H9 (cell line): ENCODE data around the gene SORCS2. TPM values are rescaled to one million over a fixed set of nuclear protein-coding genes. Genes with fewer than 3 reads are reported as not detected.

Experiments used
- DNase-seq: peaks from one replicate; pipeline ENCODE4 v3.0.0-alpha.2; 2017
- H2AFZ ChIP-seq: one replicate; pipeline ENCODE4 v1.6.1; 2013; ENCODE audit warnings: mild to moderate bottlenecking, low read length, control low read depth, moderate library complexity
- H2AK5ac ChIP-seq: 2 replicates; pipeline ENCODE4 v1.6.1; 2013; ENCODE audit warnings: low read length, control low read depth, mixed read lengths; ENCODE audit not compliant: insufficient read length
- H2BK120ac ChIP-seq: one replicate; pipeline ENCODE4 v1.6.1; 2013; ENCODE audit warnings: low read depth, mild to moderate bottlenecking, low read length, control low read depth, inconsistent platforms; ENCODE audit not compliant: poor library complexity, severe bottlenecking
- H2BK12ac ChIP-seq: 2 replicates; pipeline ENCODE4 v1.6.1; 2013; ENCODE audit warnings: low read length, control low read depth, mixed read lengths, low read depth; ENCODE audit not compliant: insufficient read length
- H2BK15ac ChIP-seq: 2 replicates; pipeline ENCODE4 v1.6.1; 2013; ENCODE audit warnings: low read depth, low read length, control low read depth
- H2BK20ac ChIP-seq: one replicate; pipeline ENCODE4 v1.6.1; 2013; ENCODE audit warnings: low read depth, mild to moderate bottlenecking, low read length, control low read depth, inconsistent platforms; ENCODE audit not compliant: poor library complexity, severe bottlenecking
- H2BK5ac ChIP-seq: 2 replicates; pipeline ENCODE4 v1.6.1; 2013; ENCODE audit warnings: low read length, control low read depth, mixed read lengths; ENCODE audit not compliant: insufficient read length
- H3K14ac ChIP-seq: 2 replicates; pipeline ENCODE4 v1.6.1; 2013; ENCODE audit warnings: low read length, control low read depth; ENCODE audit not compliant: insufficient read depth
- H3K18ac ChIP-seq: 2 replicates; pipeline ENCODE4 v1.6.1; 2013; ENCODE audit warnings: low read depth, mild to moderate bottlenecking, mixed read lengths, low read length, control low read depth; ENCODE audit not compliant: insufficient read length
- H3K23ac ChIP-seq: 2 replicates; pipeline ENCODE4 v1.6.1; 2013; ENCODE audit warnings: low read length, control low read depth, mixed read lengths, low read depth; ENCODE audit not compliant: insufficient read length
- H3K23me2 ChIP-seq: 2 replicates; pipeline ENCODE4 v1.6.1; 2013; ENCODE audit warnings: low read depth, mild to moderate bottlenecking, mixed read lengths, low read length, control low read depth; ENCODE audit not compliant: insufficient read length, poor library complexity, severe bottlenecking
- H3K27ac ChIP-seq: 2 replicates; pipeline ENCODE4 v1.5.1; 2013; ENCODE audit warnings: low read length, control low read depth, mixed read lengths, low read depth; ENCODE audit not compliant: insufficient read length
- H3K27me3 ChIP-seq: 2 replicates; pipeline ENCODE4 v1.6.1; 2013; ENCODE audit warnings: low read length, control low read depth, inconsistent platforms; ENCODE audit not compliant: insufficient read depth
- H3K4ac ChIP-seq: 2 replicates; pipeline ENCODE4 v1.6.1; 2013; ENCODE audit warnings: low read depth, mild to moderate bottlenecking, control low read depth, inconsistent platforms, low read length, moderate library complexity
- H3K4me1 ChIP-seq: 2 replicates; pipeline ENCODE4 v1.6.1; 2013; ENCODE audit warnings: low read length, control low read depth, inconsistent platforms; ENCODE audit not compliant: insufficient read depth
- H3K4me2 ChIP-seq: 2 replicates; pipeline ENCODE4 v1.6.1; 2013; ENCODE audit warnings: low read length, control low read depth, mixed read lengths; ENCODE audit not compliant: insufficient read length, insufficient read depth
- H3K56ac ChIP-seq: 2 replicates; pipeline ENCODE4 v1.6.1; 2013; ENCODE audit warnings: low read depth, mild to moderate bottlenecking, mixed read lengths, low read length, control low read depth; ENCODE audit not compliant: insufficient read length
- H3K79me1 ChIP-seq: 2 replicates; pipeline ENCODE4 v1.6.1; 2013; ENCODE audit warnings: low read depth, mild to moderate bottlenecking, moderate library complexity, low read length, control low read depth, inconsistent platforms; ENCODE audit not compliant: insufficient read depth, poor library complexity, severe bottlenecking
- H3K79me2 ChIP-seq: 2 replicates; pipeline ENCODE4 v1.6.1; 2013; ENCODE audit warnings: low read length, control low read depth, inconsistent platforms; ENCODE audit not compliant: insufficient read depth
- H3K9ac ChIP-seq: 2 replicates; pipeline ENCODE4 v1.6.1; 2013; ENCODE audit warnings: low read length, control low read depth, mixed read lengths; ENCODE audit not compliant: insufficient read length; ENCODE audit errors: extremely low read depth
- H3K9me3 ChIP-seq: one replicate; pipeline ENCODE4 v1.6.1; 2013; ENCODE audit warnings: low read depth, low read length, inconsistent platforms; ENCODE audit not compliant: control insufficient read depth
- H3T11ph ChIP-seq: one replicate; pipeline ENCODE4 v1.6.1; 2013; ENCODE audit warnings: mild to moderate bottlenecking, low read length, control low read depth, inconsistent platforms
- H4K20me1 ChIP-seq: one replicate; pipeline ENCODE4 v1.6.1; 2013; ENCODE audit not compliant: control insufficient read depth, insufficient read length, insufficient read depth
- H4K5ac ChIP-seq: 2 replicates; pipeline ENCODE4 v1.6.1; 2013; ENCODE audit warnings: low read depth, mild to moderate bottlenecking, mixed read lengths, low read length, control low read depth; ENCODE audit not compliant: insufficient read length
- H4K8ac ChIP-seq: replicated peaks from 2 replicates; pipeline ENCODE4 v1.6.1; 2013; ENCODE audit warnings: low read length, control low read depth, mixed read lengths, low read depth; ENCODE audit not compliant: insufficient read length
- H4K91ac ChIP-seq: 2 replicates; pipeline ENCODE4 v1.6.1; 2013; ENCODE audit warnings: low read depth, mild to moderate bottlenecking, moderate library complexity, mixed read lengths, low read length, control low read depth; ENCODE audit not compliant: insufficient read length
- H3K27ac Mint-ChIP-seq, 3 experiments: 2 replicates in 2 of 3; 3 replicates in 1 of 3; pipeline ENCODE4 v1.8.0; 2020 to 2021; ENCODE audit warnings: mixed read lengths in 3 of 3, mild to moderate bottlenecking in 1 of 3, moderate library complexity in 1 of 3
- H3K27me3 Mint-ChIP-seq: 2 replicates; pipeline ENCODE4 v1.8.0; 2021; ENCODE audit warnings: low read depth, mild to moderate bottlenecking, moderate library complexity, mixed read lengths
- H3K36me3 Mint-ChIP-seq, 3 experiments: 2 replicates in 2 of 3; 3 replicates in 1 of 3; pipeline ENCODE4 v1.8.0; 2020 to 2021; ENCODE audit warnings: low read depth in 3 of 3, mixed read lengths in 3 of 3; ENCODE audit not compliant: insufficient read depth in 1 of 3
- H3K4me1 Mint-ChIP-seq, 2 experiments: 2 replicates each; pipeline ENCODE4 v1.8.0; 2020; ENCODE audit warnings: mixed read lengths in 2 of 2
- H3K4me3 Mint-ChIP-seq, 2 experiments: 2 replicates in 1 of 2; 3 replicates in 1 of 2; pipeline ENCODE4 v1.8.0; 2020 to 2021; ENCODE audit warnings: mild to moderate bottlenecking in 2 of 2, mixed read lengths in 2 of 2, moderate library complexity in 1 of 2
- H3K9me3 Mint-ChIP-seq, 2 experiments: 2 replicates in 1 of 2; 3 replicates in 1 of 2; pipeline ENCODE4 v1.8.0; 2020; ENCODE audit warnings: mild to moderate bottlenecking in 2 of 2, mixed read lengths in 2 of 2, moderate library complexity in 1 of 2
- CTCF ChIP-seq: fragments of 200-600 bp; sonication (generic); conservative IDR thresholded peaks from 3 replicates; pipeline ENCODE4 v1.8.0; 2021; ENCODE audit warnings: antibody characterized with exemption, mild to moderate bottlenecking
- WGBS: extraction: QIAGEN DNeasy Blood & Tissue Kit; methylation state at CpG from one replicate; pipeline ENCODE4 v1.1.7; 2013; ENCODE audit warnings: missing lambda C conversion rate, low lambda C conversion rate, mixed read lengths; ENCODE audit not compliant: insufficient read length; ENCODE audit errors: extremely low coverage; 5-methylcytosine and 5-hydroxymethylcytosine counted together
- total RNA-seq: library from RNA; stranded (reverse); gene quantifications from 2 replicates; pipeline ENCODE4 v1.2.1, GENCODE V29; 2021

Gene SORCS2
- total RNA-seq, 1 experiment from 2014 or later, result 0.57 TPM

DNA sequence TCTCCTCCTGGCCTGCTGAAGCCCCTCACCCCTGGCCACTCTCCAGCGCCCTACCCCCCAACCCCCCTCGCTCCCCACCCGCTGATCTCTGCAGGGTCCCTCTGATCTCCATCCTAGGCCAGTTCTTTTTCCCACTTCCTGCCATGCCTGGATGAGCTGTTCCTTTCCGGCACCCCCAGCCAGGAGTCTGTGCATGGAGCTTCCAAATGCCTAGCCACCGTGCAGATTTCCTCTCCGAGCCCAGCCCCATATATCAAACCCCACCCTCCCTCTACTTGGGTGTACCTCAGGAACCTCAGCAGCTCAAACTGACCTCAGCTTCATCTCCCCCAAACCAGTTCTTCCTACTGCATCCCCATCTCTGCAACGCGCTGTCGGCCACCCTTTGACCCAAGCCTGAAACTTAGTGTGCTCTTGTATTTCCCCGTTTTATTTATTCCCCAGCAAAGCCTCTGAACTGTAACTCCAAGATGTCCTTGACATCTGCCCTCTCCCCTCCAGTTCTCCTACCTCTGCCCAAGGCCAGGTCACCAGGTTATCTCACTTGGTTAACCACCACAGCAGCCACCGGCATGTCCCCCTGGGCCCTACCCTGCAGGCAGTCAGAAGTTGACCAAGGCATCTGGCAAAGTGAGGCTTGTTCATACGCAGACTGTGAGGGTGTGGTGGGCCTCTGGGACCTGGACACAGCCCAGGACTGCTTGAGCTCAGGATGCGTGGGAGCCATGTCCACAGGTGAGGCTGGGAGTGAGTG, 437.3 kb downstream of the SORCS2 start:
- Histone ChIP-seq H4K20me1 (no peaks in the 10 kb centered on the region), H3K4me2 (no peak overlapping the region), H3K18ac (no peak overlapping the region), H2BK20ac (no peak overlapping the region), H3K56ac (no peak overlapping the region), H3K27me3 (no peaks in the 10 kb centered on the region), H3K79me1 (no peaks in the 10 kb centered on the region), H3K23me2 (no peaks in the 10 kb centered on the region), H3K14ac (no peak overlapping the region; the same call in 1 of the 2 replicates), H2BK120ac (no peak overlapping the region), H3K23ac (no peak overlapping the region), H4K8ac (no peak overlapping the region), H3K4ac (no peak overlapping the region), H2AK5ac (no peak overlapping the region), H4K5ac (no peak overlapping the region), H3K9me3 (peaks cover 7% of the 10 kb centered on the region), H2BK5ac (no peak overlapping the region), H4K91ac (no peak overlapping the region), H3K9ac (no peak overlapping the region), H2BK12ac (no peak overlapping the region), H3K4me1 (no peaks in the 10 kb centered on the region; the same call in 1 of the 2 replicates), H3K79me2 (no peaks in the 10 kb centered on the region), H2AFZ (no peak overlapping the region), H3K27ac (no peak overlapping the region), H2BK15ac (no peak overlapping the region), H3T11ph (no peak overlapping the region)
- no peak for DNase-seq
- no CpG with 5 or more reads among the region's 13 CpGs for WGBS
- no peak overlapping the region for H3K27ac Mint-ChIP-seq
- H3K4me1 Mint-ChIP-seq, result peaks cover 18 to 21% of the 10 kb centered on the region in 2 experiments
- H3K4me3 Mint-ChIP-seq, result no peak overlapping the region
- peaks cover 4 to 17% of the 10 kb centered on the region in 2 experiments; a peak in 4 of 5 replicates for H3K9me3 Mint-ChIP-seq
- peaks cover 7% of the 10 kb centered on the region for H3K27me3 Mint-ChIP-seq
- peaks cover 4 to 7% (median 5%) of the 10 kb centered on the region in 3 experiments; a peak in 4 of 7 replicates for H3K36me3 Mint-ChIP-seq
- TF ChIP-seq CTCF, result no peak
